Fibroblast of skin of left biceps (primary cell): ENCODE measurements around the gene TMIGD2.
A peak's percentile ranks its signal among the peaks of the same experiment; 100 is the strongest.
"Not testable (repeated sequence)": the region's sequence is repeated elsewhere in the genome, so short reads cannot be mapped to it uniquely, and the experiment has no call there.

Experiments
- DNase-seq, 2 experiments: peaks; one replicate each; pipeline ENCODE4 v3.0.0-alpha.2; 2013; ENCODE audit warnings: low read depth in 2 of 2

TMIGD2 gene

DNA sequence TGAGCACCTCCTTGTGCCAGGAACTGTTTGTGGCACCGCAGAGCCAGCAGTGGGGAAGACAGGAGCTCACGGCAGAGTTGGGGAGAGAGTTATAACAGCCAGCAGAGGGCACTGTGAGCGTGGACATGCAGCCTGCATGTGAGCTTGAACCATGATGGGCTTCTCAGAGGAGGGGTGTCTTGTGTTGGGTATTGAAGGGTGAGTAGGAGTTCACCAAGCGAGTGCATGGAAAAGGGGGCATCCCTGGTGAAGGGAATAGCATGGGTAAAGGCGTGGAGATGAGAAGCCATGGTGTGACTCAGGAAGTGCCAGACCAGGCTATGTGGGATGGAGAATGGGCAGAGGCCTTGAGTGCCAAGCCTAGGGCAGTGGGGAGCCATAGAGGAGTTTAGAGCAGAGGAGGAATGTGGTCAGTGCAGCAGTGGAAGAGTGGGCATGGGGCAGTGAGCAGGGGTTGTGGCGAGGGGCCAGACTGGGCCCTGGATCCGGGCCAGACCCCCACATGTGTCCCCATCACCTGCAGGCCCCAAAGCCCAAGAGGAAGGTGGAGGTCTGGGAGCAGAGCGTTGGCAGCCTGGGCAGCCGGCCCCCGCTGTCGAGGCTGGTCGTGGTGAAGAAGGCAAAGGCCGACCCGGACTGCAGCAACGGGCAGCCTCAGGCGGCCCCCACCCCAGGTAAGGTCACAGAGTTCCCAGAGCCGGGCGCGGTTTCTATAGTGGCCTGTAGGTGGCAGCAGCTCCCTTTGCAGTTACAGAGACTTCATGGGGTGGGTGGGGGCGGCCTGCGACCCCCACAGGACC, 34.9 kb downstream of the TMIGD2 start:
- DNase-seq, result no peak

DNA sequence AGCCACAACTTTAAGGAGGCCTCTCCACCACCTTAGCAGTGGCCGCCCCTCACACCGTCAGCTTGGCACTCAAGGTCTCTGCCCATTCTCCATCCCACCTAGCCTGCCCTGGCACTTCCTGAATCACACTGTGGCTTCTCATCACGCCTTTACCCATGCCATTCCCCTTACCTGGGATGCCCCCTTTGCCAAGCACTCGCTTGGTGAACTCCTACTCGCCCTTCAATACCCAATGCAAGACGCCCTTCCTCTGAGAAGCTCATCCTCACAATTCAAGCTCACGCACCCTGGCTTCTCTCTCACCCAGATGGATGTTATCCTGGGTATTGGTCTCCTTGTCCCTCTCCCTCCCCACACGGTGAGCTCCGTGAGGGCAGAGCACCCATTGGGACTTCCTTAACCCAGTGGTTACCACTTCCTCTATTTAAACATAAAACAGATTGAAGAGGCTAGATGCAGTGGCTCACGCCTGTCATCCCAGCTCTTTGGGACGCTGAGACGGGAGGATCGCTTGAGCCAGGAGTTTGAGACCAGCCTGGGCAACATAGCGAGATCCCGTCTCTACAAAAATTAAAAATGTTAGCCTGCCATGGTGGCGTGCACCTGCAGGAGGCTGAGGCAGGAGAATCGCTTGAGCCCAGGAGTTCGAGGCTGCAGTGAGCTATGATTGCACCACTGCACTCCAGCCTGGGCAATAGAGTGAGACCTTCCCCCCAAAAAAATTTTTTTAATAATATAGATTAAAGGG, 35.8 kb downstream of the TMIGD2 start:
- no peak for DNase-seq

GRCh38 chr19:4264812-4265211, 37.4 kb downstream of the TMIGD2 start:
- no peak for DNase-seq

DNA sequence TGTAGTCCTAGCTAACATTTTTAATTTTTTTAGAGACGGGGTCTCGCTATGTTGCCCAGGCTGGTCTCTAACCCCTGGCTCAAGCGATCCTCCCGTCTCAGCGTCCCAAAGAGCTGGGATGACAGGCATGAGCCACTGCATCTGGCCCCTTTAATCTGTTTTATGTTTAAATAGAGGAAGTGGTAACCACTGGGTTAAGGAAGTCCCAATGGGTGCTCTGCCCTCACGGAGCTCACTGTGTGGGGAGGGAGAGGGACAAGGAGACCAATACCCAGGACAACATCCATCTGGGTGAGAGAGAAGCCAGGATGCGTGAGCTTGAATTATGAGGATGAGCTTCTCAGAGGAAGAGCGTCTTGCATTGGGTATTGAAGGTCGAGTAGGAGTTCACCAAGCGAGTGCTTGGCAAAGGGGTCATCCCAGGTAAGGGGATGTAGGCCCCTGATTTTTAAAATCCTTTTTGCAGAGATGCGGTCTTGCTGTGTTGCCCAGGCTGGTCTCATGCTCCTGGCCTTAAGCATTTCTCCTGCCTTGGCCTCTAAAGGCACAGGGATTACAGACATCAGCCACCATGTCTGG, 41.5 kb downstream of the TMIGD2 start:
- DNase-seq, result no peak

- DNase-seq, result no peak
Measured at GRCh38 chr19:4258181-4258580, 44.0 kb downstream of the TMIGD2 start.

DNA sequence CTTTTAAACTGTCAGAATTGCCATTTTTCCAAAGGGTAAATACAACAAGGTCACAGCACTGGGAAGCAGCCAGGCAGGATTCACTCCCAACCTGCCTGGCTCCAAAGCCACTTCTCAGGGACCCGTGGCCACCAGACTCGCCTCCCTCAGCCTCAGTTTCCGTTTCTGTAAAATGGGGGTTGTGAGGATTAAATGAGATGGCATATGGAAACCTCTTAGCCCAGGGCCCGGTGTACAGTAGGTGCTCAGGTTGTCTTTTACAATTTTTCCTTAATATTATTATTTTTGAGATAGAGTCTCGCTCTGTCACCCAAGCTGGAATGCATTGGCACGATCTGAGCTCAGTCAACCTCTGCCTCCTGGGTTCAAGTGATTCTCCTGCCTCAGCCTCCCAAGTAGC, 45.2 kb downstream of the TMIGD2 start:
- no peak for DNase-seq

GRCh38 chr19:4256563-4256962, 45.6 kb downstream of the TMIGD2 start:
- no peak for DNase-seq

GRCh38 chr19:4246767-4247593, 55.2 kb downstream of the TMIGD2 start, which contains the start of gene YJU2:
Gene YJU2 (plus strand): TSS chr19:4247080. CDS start chr19:4247147, 67 bp downstream.
- peak; percentile 99 for DNase-seq

- not testable (repeated sequence) for DNase-seq
Measured at GRCh38 chr19:4245938-4246337, 56.3 kb downstream of the TMIGD2 start.
